Lower leg skin (tissue), 4 donors: ENCODE data around the gene PLK5. TPM values are rescaled to one million over a fixed set of nuclear protein-coding genes. Genes with fewer than 3 reads are reported as not detected.

Source experiments
- DNase-seq, 2 donors: peaks; one replicate each; pipeline ENCODE4 v3.0.0-alpha.2; 2019; ENCODE audit warnings: low spot score in 2 of 2
- H3K4me3 ChIP-seq: fragments of 200-600 bp; sonication (generic); 2 replicates; pipeline ENCODE4 v1.5.1; 2017; ENCODE audit warnings: mild to moderate bottlenecking, low read depth; ENCODE audit not compliant: poor library complexity, severe bottlenecking
- POLR2A ChIP-seq, 2 donors: fragments of 450-650 bp; IDR thresholded peaks; one replicate each; pipeline ENCODE4 v1.6.1; 2016 to 2017; ENCODE audit warnings: antibody characterized with exemption in 2 of 2, mild to moderate bottlenecking in 1 of 2, moderate library complexity in 1 of 2
- WGBS, 2 donors: methylation state at CpG; one replicate each; pipeline ENCODE4 v1.1.5; 2018; 5-methylcytosine and 5-hydroxymethylcytosine counted together
- intact Hi-C: fragments of 100-400 bp; cut with DNase I; formaldehyde crosslinking; loops from one replicate; pipeline ENCODE4 v1.15.0; 2023; ENCODE audit warnings: low total_unique reads
- total RNA-seq, 4 donors: library from RNA; depleted of rRNA; stranded (reverse); fragments of >200 nt; gene quantifications; one replicate each; pipeline ENCODE4 v1.1.0, GENCODE V29; 2016
- TF ChIP-seq, protein P1 (sequence below), 3 donors: fragments of 450-650 bp; IDR thresholded peaks; one replicate each; pipeline ENCODE4 v1.5.1; 2016; ENCODE audit warnings: antibody characterized with exemption in 3 of 3, mild to moderate bottlenecking in 3 of 3, moderate library complexity in 2 of 3

The PLK5 gene
- total RNA-seq, 4 donors from 2014 or later = 0.23 to 0.84 TPM; not detected in 2

DNA sequence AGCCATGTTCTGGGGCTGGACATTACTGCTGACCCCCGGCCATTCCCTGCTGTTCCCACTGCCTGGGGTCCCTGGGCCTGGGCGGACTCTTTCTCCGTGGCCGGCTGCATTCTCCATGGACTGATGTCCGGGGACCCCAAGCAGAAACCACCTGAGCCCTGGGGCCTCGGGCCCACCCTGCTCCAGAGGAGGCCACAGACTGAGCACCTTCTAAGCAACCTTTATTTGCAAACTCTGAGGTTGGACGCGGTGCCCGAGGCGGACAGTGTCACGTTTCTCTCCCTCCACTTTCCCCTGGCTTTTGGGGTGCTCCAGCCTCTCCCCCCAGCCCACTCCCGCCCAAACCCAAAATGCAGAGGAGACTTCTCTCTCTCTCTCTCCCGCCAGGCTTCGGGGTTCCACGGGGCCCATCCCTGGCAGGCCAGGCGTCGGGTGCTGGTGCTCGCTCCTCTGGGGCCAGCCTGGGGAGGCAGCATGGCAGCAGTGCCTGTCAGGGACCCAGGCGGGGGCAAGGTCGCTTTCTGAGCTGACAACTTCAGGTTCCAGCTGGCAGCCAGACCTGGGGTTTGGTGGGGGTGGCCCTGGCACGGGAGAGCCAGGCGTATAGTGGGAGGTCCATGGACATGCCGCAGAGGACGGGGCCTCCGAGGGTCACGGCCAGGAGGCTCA is 42.5 kb upstream of the PLK5 start:
- TF ChIP-seq, protein P1, sequence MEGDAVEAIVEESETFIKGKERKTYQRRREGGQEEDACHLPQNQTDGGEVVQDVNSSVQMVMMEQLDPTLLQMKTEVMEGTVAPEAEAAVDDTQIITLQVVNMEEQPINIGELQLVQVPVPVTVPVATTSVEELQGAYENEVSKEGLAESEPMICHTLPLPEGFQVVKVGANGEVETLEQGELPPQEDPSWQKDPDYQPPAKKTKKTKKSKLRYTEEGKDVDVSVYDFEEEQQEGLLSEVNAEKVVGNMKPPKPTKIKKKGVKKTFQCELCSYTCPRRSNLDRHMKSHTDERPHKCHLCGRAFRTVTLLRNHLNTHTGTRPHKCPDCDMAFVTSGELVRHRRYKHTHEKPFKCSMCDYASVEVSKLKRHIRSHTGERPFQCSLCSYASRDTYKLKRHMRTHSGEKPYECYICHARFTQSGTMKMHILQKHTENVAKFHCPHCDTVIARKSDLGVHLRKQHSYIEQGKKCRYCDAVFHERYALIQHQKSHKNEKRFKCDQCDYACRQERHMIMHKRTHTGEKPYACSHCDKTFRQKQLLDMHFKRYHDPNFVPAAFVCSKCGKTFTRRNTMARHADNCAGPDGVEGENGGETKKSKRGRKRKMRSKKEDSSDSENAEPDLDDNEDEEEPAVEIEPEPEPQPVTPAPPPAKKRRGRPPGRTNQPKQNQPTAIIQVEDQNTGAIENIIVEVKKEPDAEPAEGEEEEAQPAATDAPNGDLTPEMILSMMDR (IDR thresholded peaks at IDR 0.05) = no peak
- TF ChIP-seq POLR2A (IDR thresholded peaks at IDR 0.05) = no peak
- WGBS, 2 donors = 83 to 84% methylated on average over 26 of the region's 26 CpGs
- no peak for DNase-seq
- intact Hi-C loops = no loop called here
- no peak overlapping the region for H3K4me3 ChIP-seq

DNA sequence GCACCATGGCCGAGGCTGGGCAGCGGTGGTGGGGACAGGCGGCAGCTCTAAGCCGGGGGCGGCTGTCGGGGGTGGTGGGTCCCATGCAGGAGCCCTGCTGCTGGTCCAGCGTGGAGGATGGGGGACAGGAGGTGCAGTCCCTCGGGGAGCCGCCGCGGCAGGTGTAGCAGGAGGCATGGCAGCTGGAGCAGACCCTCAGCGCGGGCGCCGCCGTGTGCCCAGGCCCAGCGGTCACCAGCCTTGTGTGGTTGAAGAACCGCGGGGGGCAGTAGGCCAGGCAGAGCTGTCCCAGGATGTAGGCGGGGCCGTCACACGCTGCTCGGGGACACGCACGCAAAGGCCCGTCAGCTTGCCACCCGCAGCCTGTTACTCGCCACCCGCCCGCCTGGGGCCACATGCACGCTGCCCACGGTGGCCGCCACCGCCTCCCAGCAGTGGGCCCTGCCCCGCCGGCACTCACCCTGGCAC is 42.0 kb upstream of the PLK5 start:
- intact Hi-C loops = no loop called here
- TF ChIP-seq, protein P1 (IDR thresholded peaks at IDR 0.05) = no peak
- TF ChIP-seq POLR2A (IDR thresholded peaks at IDR 0.05) = no peak
- 85 to 93% methylated on average over 16 to 17 of the region's 36 CpGs for WGBS, 2 donors
- no peak for DNase-seq
- no peak overlapping the region for H3K4me3 ChIP-seq

DNA sequence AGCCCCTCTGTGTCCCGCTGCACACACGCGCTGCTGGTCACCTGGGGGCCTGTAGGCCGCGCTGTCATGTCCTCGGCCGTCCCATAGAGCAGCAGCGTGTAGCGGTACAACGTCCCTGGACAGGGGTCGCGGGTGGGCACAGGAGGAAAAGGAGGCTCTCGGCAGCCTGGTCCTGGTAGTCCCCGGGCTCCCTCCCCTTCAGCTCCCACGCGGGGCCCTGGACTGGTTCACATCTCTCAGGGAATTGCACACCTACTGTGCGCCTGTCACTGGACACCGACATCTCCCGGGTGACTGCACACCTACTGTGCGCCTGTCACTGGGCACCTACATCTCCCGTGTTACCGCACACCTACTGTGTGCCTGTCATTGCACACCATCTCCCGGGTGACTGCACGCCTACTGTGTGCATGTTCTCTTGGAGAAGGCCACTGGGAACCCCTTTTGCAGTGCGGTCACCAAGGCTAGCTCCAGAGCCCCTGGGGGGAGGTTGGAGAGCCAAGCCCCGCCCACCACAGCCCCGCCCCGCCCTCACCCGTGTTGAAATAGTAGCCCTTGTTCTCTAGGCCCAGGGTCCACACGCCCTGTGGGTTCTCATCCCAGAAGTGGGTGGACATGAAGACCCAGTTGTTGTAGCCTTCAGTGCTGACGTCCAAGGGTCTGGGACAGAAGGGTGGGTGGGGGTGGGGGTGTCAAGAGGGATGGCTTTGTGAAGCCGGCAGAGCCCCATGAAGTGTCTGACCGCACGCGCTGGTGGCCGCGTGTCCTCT is 41.3 kb upstream of the PLK5 start:
- intact Hi-C loops = no loop called here
- WGBS, 2 donors = 79 to 81% methylated on average over 26 to 35 of the region's 37 CpGs
- no peak overlapping the region for H3K4me3 ChIP-seq
- no peak for DNase-seq
- TF ChIP-seq POLR2A (IDR thresholded peaks at IDR 0.05) = no peak
- TF ChIP-seq, protein P1 (IDR thresholded peaks at IDR 0.05) = no peak

DNA sequence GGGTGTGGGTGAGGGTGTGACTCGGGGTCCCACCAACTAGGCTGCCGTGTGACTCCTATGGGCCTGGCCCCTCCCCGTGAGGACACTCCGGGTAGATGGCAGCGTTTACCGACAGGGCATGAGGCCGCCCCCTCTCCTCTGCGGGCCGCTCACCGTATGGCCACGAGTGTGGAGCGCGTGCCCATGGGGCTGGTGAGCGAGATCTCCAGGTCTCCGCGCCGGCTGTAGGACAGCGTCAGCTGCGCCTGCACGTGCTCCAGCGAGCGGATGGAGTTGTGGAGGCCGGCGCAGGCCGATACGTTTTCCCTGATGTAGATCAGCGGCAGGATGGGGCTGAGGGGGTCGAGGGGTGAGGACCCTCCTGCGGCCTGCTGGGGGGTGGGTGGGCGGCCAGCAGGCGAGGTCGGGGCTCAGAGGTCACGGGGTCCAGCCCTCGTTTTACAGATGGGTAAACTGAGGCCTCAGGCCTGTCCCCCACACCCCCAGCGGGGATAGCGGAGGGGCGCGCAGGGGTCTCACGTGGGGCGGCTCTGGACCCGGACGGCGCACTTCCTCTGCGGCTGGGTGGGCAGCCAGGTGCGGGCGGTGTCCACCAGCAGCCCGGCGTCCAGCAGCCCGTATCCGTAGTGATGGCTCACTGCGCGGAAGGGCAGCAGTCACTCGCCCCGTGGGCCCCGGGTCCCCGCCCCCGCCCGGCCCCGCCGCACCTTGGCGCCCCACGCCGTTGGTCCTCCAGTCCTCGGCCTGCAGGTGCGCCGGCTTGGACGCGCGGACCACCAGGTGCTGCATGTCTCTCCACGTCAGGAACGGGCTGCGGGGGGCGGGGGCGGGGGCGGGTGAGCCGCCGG is 40.5 kb upstream of the PLK5 start:
- 87 to 91% methylated on average over 42 to 66 of the region's 77 CpGs for WGBS, 2 donors
- intact Hi-C loops = no loop called here
- no peak overlapping the region for H3K4me3 ChIP-seq
- TF ChIP-seq, protein P1 (IDR thresholded peaks at IDR 0.05) = no peak
- TF ChIP-seq POLR2A (IDR thresholded peaks at IDR 0.05) = no peak
- DNase-seq = no peak

DNA sequence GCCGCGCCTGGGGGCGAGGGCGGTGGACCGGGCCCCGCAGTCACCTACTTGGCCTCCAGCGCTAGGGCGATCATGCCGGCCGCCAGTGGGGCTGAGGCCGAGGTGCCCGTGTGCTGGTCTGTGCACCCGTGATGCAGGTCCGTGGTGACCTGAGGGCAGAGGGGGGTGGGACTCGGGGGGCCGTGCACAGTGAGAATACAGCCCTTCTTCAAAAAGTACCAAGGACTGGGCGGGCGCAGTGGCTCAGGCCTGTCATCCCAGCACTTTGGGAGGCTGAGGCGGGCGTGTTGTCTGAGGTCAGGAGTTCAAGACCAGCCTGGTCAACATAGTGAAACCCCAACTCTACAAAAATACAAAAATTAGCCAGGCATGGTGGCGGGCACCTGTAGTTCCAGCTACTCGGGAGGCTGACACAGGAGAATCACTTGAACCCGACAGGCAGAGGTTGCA is 39.9 kb upstream of the PLK5 start:
- intact Hi-C loops = no loop called here

More for the DNA sequence above, 39.9 kb upstream of the PLK5 start:
- DNase-seq = no peak
- H3K4me3 ChIP-seq = no peak overlapping the region
- WGBS, 2 donors = 88 to 89% methylated on average over 23 of the region's 23 CpGs
- TF ChIP-seq POLR2A (IDR thresholded peaks at IDR 0.05) = no peak
- TF ChIP-seq, protein P1 (IDR thresholded peaks at IDR 0.05) = no peak
